GM12878 (cell line): ENCODE measurements around the gene KRTAP10-2. TPM values are rescaled to one million over a fixed set of nuclear protein-coding genes. Genes with fewer than 3 reads are reported as not detected.

ENCODE experiments used
- ATAC-seq: fragments of 200-7000 bp; cut with Tn5 transposase; 3 replicates; pipeline ENCODE4 v1.9.1; 2020; ENCODE audit warnings: mild to moderate bottlenecking, moderate library complexity
- BruUV-seq: library from RNA; stranded (reverse); fragments of 400-500 nt; replicated peaks from 2 replicates; lab custom pipeline; 2021; lab: Mats Ljungman, UMichigan
- CTCF ChIA-PET: fragments of 300-600 bp; sonication (Branson Sonifier 250); formaldehyde crosslinking; extraction: SDS; loops from one replicate; lab custom pipeline; 2021; ENCODE audit warnings: inconsistent platforms; lab: Yijun Ruan, JAX
- POLR2A ChIA-PET: fragments of 350-600 bp; formaldehyde crosslinking; extraction: SDS; loops from one replicate; lab custom pipeline; 2021; ENCODE audit warnings: inconsistent platforms; lab: Charles Lee
- RAD21 ChIA-PET: fragments of 300-600 bp; sonication (Branson Sonifier 250); formaldehyde crosslinking; loops from one replicate; lab custom pipeline; 2023; ENCODE audit warnings: antibody characterized with exemption; ENCODE audit not compliant: unreplicated experiment; lab: Charles Lee
- SMC1A ChIA-PET: fragments of 300-600 bp; sonication (Branson Sonifier 250); formaldehyde crosslinking; loops from one replicate; lab custom pipeline; 2023; ENCODE audit not compliant: unreplicated experiment, uncharacterized antibody; lab: Charles Lee
- DNase-seq: peaks from one replicate; pipeline ENCODE4 v3.0.0-alpha.2; 2011; ENCODE audit warnings: low read depth, low spot score
- FAIRE-seq: peaks from 3 replicates; lab custom pipeline; 2011; peaks lifted over from hg19 to GRCh38; lab: Jason Lieb, UNC
- H2AFZ ChIP-seq: 2 replicates; pipeline ENCODE4 v1.6.0; 2011; ENCODE audit warnings: low read depth, low read length, control low read depth; ENCODE audit not compliant: control insufficient read depth
- H3K27ac ChIP-seq: 2 replicates; pipeline ENCODE4 v1.5.1; 2011; ENCODE audit warnings: control low read depth; ENCODE audit not compliant: control insufficient read depth, insufficient read depth
- H3K27me3 ChIP-seq, 2 experiments: replicated peaks in 1 of 2; 2 replicates each; pipeline versions ENCODE4 v1.6.0 to v1.6.1; 2011; ENCODE audit warnings: low read length in 1 of 2; ENCODE audit not compliant: control insufficient read depth in 2 of 2, insufficient read depth in 2 of 2
- H3K36me3 ChIP-seq, 2 experiments: 2 replicates each; pipeline ENCODE4 v1.5.1; 2011; ENCODE audit warnings: low read length in 1 of 2; ENCODE audit not compliant: control insufficient read depth in 2 of 2, insufficient read depth in 2 of 2
- H3K4me1 ChIP-seq: 2 replicates; pipeline ENCODE4 v1.6.1; 2011; ENCODE audit warnings: mild to moderate bottlenecking, low read length, moderate library complexity, mixed read lengths; ENCODE audit not compliant: control insufficient read depth, insufficient read depth
- H3K4me2 ChIP-seq: 2 replicates; pipeline ENCODE4 v1.6.0; 2011; ENCODE audit warnings: control low read depth; ENCODE audit not compliant: control insufficient read depth, insufficient read depth
- H3K4me3 ChIP-seq: fragments of 200-600 bp; sonication (generic); 2 replicates; pipeline ENCODE4 v1.5.1; 2016
- H3K79me2 ChIP-seq: 2 replicates; pipeline ENCODE4 v1.6.0; 2011; ENCODE audit warnings: low read length; ENCODE audit not compliant: control insufficient read depth, insufficient read depth
- H3K9ac ChIP-seq: 2 replicates; pipeline ENCODE4 v1.8.0; 2011; ENCODE audit warnings: low read length, control low read depth, mixed read lengths; ENCODE audit not compliant: control insufficient read depth, insufficient read depth
- H3K9me3 ChIP-seq: replicated peaks from 3 replicates; pipeline ENCODE4 v1.5.1; 2011; ENCODE audit warnings: mild to moderate bottlenecking, low read length; ENCODE audit not compliant: control insufficient read depth, insufficient read depth
- H4K20me1 ChIP-seq: 2 replicates; pipeline ENCODE4 v1.6.0; 2011; ENCODE audit not compliant: control insufficient read depth, insufficient read depth
- BACH1 ChIP-seq: fragments of 450-650 bp; IDR thresholded peaks from 2 replicates; pipeline ENCODE4 v1.6.1; 2017; ENCODE audit warnings: mild to moderate bottlenecking, borderline replicate concordance
- CTCF ChIP-seq, 3 experiments: IDR thresholded peaks in 2 of 3; conservative IDR thresholded peaks in 1 of 3; 2 replicates each; pipeline ENCODE4 v1.5.1; 2011; ENCODE audit warnings: low read depth in 3 of 3, low read length in 3 of 3, mild to moderate bottlenecking in 3 of 3, control low read depth in 2 of 3, moderate library complexity in 2 of 3, inconsistent platforms in 1 of 3, mixed read lengths in 1 of 3; ENCODE audit not compliant: control insufficient read depth in 2 of 3, insufficient read depth in 1 of 3; ENCODE audit errors: extremely low read depth in 1 of 3
- E4F1 ChIP-seq: fragments of 450-650 bp; IDR thresholded peaks from 2 replicates; pipeline ENCODE4 v1.6.1; 2018; ENCODE audit warnings: borderline replicate concordance, mild to moderate bottlenecking; ENCODE audit not compliant: partially characterized antibody
- IKZF1 ChIP-seq: fragments of 450-650 bp; conservative IDR thresholded peaks from 2 replicates; pipeline ENCODE4 v1.6.1; 2017; ENCODE audit warnings: antibody characterized with exemption, mild to moderate bottlenecking
- MYB ChIP-seq: fragments of 150-350 bp; IDR thresholded peaks from 2 replicates; pipeline ENCODE4 v1.6.1; 2014; ENCODE audit warnings: mild to moderate bottlenecking, low read depth, low read length, borderline replicate concordance
- NRF1 ChIP-seq: conservative IDR thresholded peaks from 2 replicates; pipeline ENCODE4 v1.6.1; 2011; ENCODE audit warnings: mild to moderate bottlenecking, low read depth, low read length, improper control_type of control experiment
- POLR2AphosphoS2 ChIP-seq: IDR thresholded peaks from 2 replicates; pipeline ENCODE4 v1.6.1; 2011; ENCODE audit warnings: low read depth, mild to moderate bottlenecking, low read length, improper control_type of control experiment, moderate library complexity
- RAD21 ChIP-seq: IDR thresholded peaks from 2 replicates; pipeline ENCODE4 v1.6.1; 2011; ENCODE audit warnings: mild to moderate bottlenecking, low read depth, low read length, moderate library complexity; ENCODE audit not compliant: insufficient read depth
- REST ChIP-seq: IDR thresholded peaks from 2 replicates; pipeline ENCODE4 v1.6.1; 2012; ENCODE audit warnings: mild to moderate bottlenecking, low read depth, low read length
- TBL1XR1 ChIP-seq: IDR thresholded peaks from 2 replicates; pipeline ENCODE4 v1.6.1; 2012; ENCODE audit warnings: low read depth, low read length, improper control_type of control experiment
- TCF12 ChIP-seq: IDR thresholded peaks from 2 replicates; pipeline ENCODE4 v1.6.1; 2011; ENCODE audit warnings: low read depth, mild to moderate bottlenecking, low read length
- ZBTB11 ChIP-seq: fragments of 450-650 bp; formaldehyde crosslinking; IDR thresholded peaks from 2 replicates; pipeline ENCODE4 v1.5.0; 2022; ENCODE audit warnings: mild to moderate bottlenecking, missing genetic modification characterization
- ZNF207 ChIP-seq: fragments of 450-650 bp; IDR thresholded peaks from 2 replicates; pipeline ENCODE4 v1.6.1; 2014; ENCODE audit warnings: antibody characterized with exemption, mild to moderate bottlenecking, borderline replicate concordance
- WGBS: methylation state at CpG from one replicate; pipeline ENCODE4 v1.1.6; 2016; ENCODE audit warnings: low lambda C conversion rate; ENCODE audit not compliant: insufficient replicate concordance, insufficient coverage; ENCODE audit errors: missing lambda C conversion rate; 5-methylcytosine and 5-hydroxymethylcytosine counted together
- in situ Hi-C: fragments of 300-500 bp; cut with MboI; formaldehyde crosslinking; loops from 9 replicates; pipeline ENCODE4 v1.14.3; 2018; ENCODE audit warnings: mixed read lengths
- intact Hi-C: fragments of 100-400 bp; cut with micrococcal nuclease; formaldehyde crosslinking; loops from one replicate; pipeline ENCODE4 v1.14.2; 2022; ENCODE audit not compliant: unreplicated experiment
- polyA plus RNA-seq, 11 experiments: library from polyadenylated mRNA; depleted of rRNA in 4 of 11; unstranded in 6 of 11; stranded (reverse) in 5 of 11; fragments of >200 nt; fragmentation: Nextera tagmentation in 4 of 11; fragmentation: Illumina TruSeq in 1 of 11; extraction: Ambion mirVana in 4 of 11; extraction: Trizol in 1 of 11; gene quantifications; 1 replicate in 1 of 11; 2 replicates in 10 of 11; pipeline versions ENCODE4 v1.2.1 to v1.2.3, GENCODE V29; 2011 to 2016; ENCODE audit warnings: inconsistent platforms in 2 of 11, missing spikeins in 2 of 11, low read depth in 1 of 11
- total RNA-seq, 4 experiments: library from RNA; depleted of rRNA in 3 of 4; stranded (reverse); fragments of >200 nt in 3 of 4; fragmentation: Illumina TruSeq in 1 of 4; extraction: Trizol in 1 of 4; gene quantifications; 2 replicates each; pipeline versions ENCODE4 v1.2.1 to v1.2.3, GENCODE V29; 2013 to 2021

Gene KRTAP10-2
- total and polyA plus RNA-seq, 10 of the 15 experiments (the other 5 are each of a cell fraction or from before 2014, with no cell fraction given) = not detected

GRCh38 chr21:44534688-44535087, 16.6 kb downstream of the KRTAP10-2 start:
- no peaks in the 10 kb centered on the region for H4K20me1 ChIP-seq
- CTCF ChIA-PET = no interaction called here
- no peak overlapping the region for H3K4me2 ChIP-seq
- in situ Hi-C loops (no loop called here), intact Hi-C loops (no loop called here)
- no peaks in the 10 kb centered on the region for H3K4me1 ChIP-seq
- SMC1A ChIA-PET = no interaction called here
- H3K9ac ChIP-seq = no peak overlapping the region
- no peaks in the 10 kb centered on the region for H3K36me3 ChIP-seq
- FAIRE-seq = no peak
- H3K27me3 ChIP-seq = no peaks in the 10 kb centered on the region
- H3K79me2 ChIP-seq = no peaks in the 10 kb centered on the region
- ATAC-seq = no peak
- 74% methylated on average over 6 of the region's 6 CpGs for WGBS
- H3K4me3 ChIP-seq = no peak overlapping the region
- no TSS peak for BruUV-seq
- no peak for DNase-seq
- RAD21 ChIA-PET = no interaction called here
- POLR2A ChIA-PET = no interaction called here
- H2AFZ ChIP-seq = no peak overlapping the region
- no peak overlapping the region for H3K27ac ChIP-seq
- H3K9me3 ChIP-seq = no peaks in the 10 kb centered on the region; the same call in 2 of the 3 replicates
- TF ChIP-seq CTCF (IDR thresholded peaks at IDR 0.05 in 2 of 3, conservative IDR thresholded peaks at IDR 0.05 in 1 of 3; ENCODE audit: control insufficient read depth in 2 of 3, extremely low read depth in 1 of 3, insufficient read depth in 1 of 3, low read depth in 3 of 3, low read length in 3 of 3) (no peak), BACH1 (no peak), TCF12 (no peak), ZNF207 (no peak), TBL1XR1 (no peak), RAD21 (no peak), POLR2AphosphoS2 (no peak), MYB (no peak), IKZF1 (no peak), E4F1 (no peak), ZBTB11 (CRISPR knock-in tag) (no peak), NRF1 (no peak), REST (no peak)
